Left ventricle myocardium superior (tissue), 1 donor: Measurements from ENCODE around the gene VILL. TPM values are rescaled to one million over a fixed set of nuclear protein-coding genes. Genes with fewer than 3 reads are reported as not detected.
"Not testable (repeated sequence)": the region's sequence is repeated elsewhere in the genome, so short reads cannot be mapped to it uniquely, and the experiment has no call there.

Source experiments
- ATAC-seq: fragments of 200-7000 bp; cut with Tn5 transposase; one replicate; pipeline ENCODE4 v1.9.1; 2020; ENCODE audit warnings: mild to moderate bottlenecking, moderate library complexity
- DNase-seq: peaks from one replicate; pipeline ENCODE4 v3.0.0-alpha.2; 2020
- intact Hi-C: fragments of 100-400 bp; cut with micrococcal nuclease; formaldehyde crosslinking; loops from one replicate; pipeline ENCODE4 v1.11.0; 2022
- total RNA-seq: library from RNA; stranded (reverse); fragmentation: NEBNext Ultra II Directional; extraction: Animal tissue kit (Norgen Biotek cat#: 25700); gene quantifications from one replicate; pipeline ENCODE4 v1.2.1, GENCODE V29; 2021
- donor health status: DM: no; HTN: yes; CAD: no; lungs with severe emphysema.

The VILL gene
- total RNA-seq, 1 donor from 2014 or later = 2.7 TPM

DNA sequence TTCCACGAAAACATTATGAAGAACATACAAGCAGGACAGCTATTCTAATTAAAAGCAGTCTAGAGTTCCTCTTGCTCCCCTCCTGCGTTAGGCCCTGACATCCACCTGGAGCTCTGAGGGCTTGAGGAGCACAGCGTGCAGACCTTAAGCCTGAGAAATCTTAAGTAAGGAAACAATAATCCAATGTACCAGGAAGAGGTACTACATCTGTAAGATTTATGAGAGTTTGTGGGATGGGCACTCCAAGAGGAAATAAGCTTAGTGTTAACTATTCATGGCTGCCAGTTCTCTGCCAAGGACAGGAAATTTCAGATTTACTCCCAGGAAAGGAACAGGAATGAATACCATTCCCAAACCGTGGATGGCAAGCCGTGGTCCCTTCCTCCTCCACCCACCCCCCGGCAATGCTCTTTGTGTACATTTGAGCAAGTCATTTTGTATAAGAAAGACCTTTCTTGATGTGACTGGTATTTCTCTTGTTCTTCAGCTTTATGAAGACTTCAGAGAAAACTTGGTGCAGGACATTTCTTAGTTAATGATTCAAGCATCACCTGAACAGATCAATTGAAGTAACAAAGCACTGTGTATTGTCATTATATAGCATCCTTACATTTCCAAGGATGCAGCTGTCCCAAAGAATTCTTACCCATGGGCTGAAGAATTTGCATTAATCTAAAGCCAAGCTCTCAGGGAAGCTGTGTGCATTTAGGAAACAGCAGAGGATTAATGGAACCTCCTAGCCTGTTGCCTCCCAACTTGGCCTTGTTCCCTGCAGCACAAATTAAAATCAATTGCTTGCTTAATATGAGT is 28.8 kb upstream of the VILL start:
- ATAC-seq (no peak), DNase-seq (no peak)
- intact Hi-C loops = no loop called here

DNA sequence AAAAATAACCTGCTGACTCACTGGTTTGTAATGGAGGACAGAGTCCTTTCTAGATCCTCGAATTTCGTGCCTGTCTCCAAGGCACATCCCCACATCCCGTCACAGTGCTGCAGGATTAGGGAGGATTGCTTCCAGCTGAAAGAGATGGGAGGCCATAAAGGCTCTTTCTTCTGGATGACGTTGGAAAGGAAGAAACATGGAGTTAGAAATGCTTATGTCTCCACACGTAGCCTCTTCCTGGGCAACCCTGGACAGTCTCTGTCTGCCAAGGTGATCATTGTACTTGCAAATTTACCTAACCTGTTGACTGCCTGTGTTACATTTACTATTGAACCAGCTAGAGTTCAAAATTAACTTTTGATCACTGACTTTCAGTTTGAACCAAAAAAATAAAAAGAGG is 27.6 kb upstream of the VILL start:
- intact Hi-C loops = no loop called here
- DNase-seq (no peak), ATAC-seq (no peak)

GRCh38 chr3:37963635-37964034 is 27.0 kb upstream of the VILL start:
- ATAC-seq (no peak), DNase-seq (no peak)
- intact Hi-C loops = no loop called here

GRCh38 chr3:37964146-37964545 is 26.4 kb upstream of the VILL start:
- no peak for ATAC-seq
- intact Hi-C loops = no loop called here
- DNase-seq = no peak

GRCh38 chr3:37964716-37965115 is 25.9 kb upstream of the VILL start:
- ATAC-seq (no peak), DNase-seq (no peak)
- intact Hi-C loops = loop anchor here (5.0 kb wide), 1 partner anchor 107 kb away; no protein-coding TSS in a partner anchor

DNA sequence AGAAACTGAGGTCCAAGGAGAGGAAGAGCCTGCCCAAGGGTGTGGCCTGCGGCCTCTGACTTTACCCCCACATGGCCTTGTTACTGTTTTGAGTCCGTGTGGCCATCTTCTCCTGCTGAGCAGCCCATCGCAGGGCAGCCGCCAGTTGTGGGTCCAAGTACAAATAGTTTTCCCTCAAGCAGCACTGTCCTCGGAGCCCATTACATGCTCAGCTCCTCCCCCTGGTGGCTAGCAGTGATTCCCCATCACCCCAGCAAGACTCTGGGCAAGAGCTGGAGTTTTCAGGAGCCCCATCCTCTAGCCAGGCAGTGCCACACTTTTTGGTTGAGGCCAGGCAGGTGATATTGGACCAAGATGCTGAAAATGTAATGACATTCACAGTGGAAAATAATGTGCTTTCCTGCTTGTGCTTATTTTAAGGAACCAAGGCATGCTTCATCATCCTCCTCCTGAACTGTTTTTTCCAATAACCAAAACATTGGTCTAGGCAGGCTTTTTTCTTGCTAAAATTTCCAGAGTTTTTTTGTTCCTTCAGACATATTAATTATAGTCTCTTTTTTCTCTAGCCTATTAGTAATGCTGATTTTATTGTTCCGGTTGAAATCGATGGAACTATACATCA is 23.2 kb upstream of the VILL start:
- peak; percentile 70 for DNase-seq
- peak; percentile 78 for ATAC-seq
- intact Hi-C loops = loop anchor here (5.0 kb wide), 1 partner anchor 110 kb away; no protein-coding TSS in a partner anchor

DNA sequence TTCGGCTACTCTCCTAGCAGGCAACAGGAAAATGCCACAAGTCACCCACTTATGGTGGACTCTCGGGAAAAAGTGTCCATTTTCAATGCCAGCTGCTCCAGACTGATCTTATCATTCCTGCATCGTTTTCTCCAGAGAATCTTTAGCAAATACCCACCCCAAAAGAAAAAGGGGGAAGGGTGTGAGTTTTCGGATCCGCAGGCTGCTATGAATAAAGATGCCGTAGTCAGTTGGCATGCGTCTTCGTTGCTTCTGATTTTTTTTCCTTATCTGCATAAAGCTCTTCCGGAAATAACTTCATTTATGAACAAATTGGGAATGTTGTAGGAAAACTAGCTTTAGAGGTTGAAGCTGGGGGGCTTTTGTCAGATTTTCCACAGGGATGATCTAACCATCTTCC is 22.4 kb upstream of the VILL start:
- intact Hi-C loops = loop anchor here (5.0 kb wide), 1 partner anchor 111 kb away; no protein-coding TSS in a partner anchor
- ATAC-seq (no peak), DNase-seq (no peak)

DNA sequence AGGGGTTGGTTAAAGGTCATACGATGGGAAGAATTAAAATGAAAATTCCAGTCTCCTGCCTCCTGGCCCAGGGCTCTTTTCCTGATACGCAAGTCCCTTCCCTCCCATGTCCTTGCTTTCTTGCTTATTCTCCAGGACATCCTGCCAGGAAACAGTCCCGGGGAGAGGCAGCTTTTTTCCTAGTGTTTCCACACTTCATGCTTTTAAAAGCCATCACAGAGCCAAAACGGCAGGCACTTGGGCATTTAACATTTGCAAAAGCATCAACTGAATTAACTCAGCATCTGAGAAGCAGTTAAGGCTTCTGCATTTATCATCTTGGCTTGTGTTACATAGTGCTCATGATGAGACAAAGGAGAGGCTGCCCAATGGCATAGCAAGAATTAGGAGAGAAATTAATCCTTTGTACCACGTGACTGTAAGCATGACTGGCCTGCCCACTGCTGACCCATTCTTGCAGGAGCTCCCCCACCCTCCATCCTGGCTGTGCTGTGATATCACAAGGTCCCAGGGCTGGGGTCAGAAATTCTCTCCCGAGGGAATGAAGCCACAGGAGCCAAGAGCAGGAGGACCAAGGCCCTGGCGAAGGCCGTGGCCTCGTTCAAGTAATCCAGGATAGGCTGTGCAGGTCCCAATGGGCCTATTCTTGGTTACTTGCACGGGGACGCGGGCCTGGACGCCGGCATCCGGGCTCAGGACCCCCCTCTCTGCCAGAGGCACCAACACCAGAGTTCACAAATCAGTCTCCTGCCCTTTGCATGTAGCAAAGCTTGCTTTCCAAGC is 21.6 kb upstream of the VILL start:
- intact Hi-C loops = loop anchor here (5.0 kb wide), 1 partner anchor 112 kb away; no protein-coding TSS in a partner anchor

DNA sequence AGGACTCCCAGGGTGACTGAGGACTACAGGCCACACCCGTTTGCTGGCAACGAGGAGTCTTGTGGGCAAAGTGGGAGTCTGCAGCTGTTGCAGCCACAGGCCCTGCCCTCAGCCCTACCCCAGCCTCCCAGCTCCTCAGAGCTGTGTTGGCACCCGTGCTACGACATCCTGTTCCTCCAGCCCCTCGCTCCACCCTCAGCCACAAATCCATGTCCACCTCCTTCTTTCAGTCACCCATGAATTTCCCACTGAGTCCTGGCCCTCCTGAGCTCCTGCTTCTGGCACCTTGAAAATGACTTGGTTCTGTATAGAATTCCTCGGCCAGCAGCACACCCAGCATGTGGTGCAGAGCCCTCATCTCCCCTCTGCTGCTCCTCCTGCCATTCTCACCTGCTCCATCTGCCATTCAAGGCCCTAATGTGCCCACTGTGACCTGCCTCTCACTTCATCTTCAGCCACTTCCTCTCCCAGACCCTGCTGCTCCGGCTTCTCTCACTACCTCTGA is 20.9 kb upstream of the VILL start:
- DNase-seq = no peak
- intact Hi-C loops = loop anchor here (5.0 kb wide), 1 partner anchor 112 kb away; no protein-coding TSS in a partner anchor
- peak; percentile 15 for ATAC-seq

More for the DNA sequence above, 21.6 kb upstream of the VILL start:
- DNase-seq = no peak
- peak; percentile 37 for ATAC-seq

DNA sequence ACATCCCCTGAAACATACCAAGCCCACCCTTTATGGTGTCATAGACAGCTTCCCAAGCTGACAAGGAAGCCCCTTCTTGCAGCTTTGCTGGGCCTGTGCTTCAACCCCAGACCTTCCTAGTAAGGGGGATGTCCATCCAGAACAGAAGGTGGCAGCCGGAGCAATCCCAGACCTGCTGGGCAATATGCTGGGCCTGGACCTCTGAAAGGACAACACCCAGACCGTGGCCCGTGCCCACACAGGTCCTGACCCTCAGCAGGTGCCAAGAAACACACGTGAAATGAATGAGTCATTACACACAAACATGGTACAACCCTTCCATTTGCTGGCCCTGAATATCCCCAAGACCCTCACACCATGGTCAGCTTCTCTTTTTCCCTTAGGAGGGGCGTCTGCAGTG is 19.8 kb upstream of the VILL start:
- no peak for ATAC-seq
- DNase-seq = no peak
- intact Hi-C loops = no loop called here

DNA sequence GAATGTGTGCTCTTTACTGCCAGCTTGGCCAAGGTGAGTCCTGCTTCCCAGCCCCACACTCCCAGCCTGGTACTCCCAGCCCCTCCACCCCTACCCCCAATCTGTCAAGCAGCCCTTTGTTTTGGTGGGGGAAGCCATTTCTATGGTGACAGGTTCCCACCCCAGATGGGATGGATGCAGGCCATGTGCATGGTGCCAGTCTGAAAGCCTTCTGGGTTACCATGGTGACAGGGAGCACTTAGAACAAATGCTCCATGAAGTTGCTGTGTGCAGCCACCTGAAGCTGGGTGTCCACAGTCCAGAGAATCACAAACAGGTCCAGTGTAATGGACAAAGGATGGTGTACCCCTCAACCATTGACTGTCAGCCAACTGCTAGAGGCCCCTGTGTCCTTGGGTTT is 19.1 kb upstream of the VILL start:
- intact Hi-C loops = no loop called here
- DNase-seq = no peak
- no peak for ATAC-seq

GRCh38 chr3:37972056-37972455 is 18.5 kb upstream of the VILL start:
- DNase-seq, ATAC-seq, intact Hi-C loops: not testable (repeated sequence)

DNA sequence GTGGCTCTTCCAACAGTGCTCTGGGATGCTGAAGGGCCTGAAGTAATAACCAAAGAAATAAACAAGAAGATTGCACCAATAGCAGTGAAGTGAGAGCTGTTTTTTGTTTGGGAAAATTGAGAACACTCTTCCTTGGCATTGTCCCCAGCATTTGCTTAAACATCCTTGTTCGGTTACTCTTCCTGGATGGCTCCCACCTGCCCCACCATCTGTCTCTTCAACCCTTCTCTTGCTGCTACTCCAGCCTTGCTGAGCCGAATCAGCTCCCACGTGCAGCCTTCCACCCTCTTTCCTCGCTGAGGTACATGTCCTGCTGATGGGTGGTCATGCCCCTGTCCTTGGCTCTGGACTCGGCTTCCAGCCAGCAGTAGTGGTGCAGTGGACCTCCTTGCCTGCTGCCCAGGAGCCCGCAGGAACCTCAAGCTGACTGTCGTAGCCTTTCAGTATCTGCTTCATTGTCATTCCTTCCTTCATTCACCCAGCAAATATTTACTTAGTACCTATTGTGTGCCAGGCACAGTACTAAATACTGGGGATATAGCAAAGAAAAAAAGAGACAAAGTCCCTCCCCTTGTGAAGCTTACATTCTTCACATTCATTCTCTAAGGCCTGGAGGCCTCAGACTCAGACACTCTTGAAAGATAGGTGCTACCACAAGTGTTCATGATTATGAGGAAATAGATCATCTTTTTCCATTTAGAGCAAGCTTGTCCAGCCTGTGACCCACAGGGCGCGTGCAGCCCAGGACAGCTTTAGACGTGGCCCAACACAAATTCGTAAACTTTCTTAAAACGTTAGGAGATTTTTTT is 17.1 kb upstream of the VILL start:
- intact Hi-C loops = no loop called here
- ATAC-seq (no peak), DNase-seq (no peak)

- intact Hi-C loops = no loop called here
- DNase-seq = peak; percentile 64
- peak; percentile 81 for ATAC-seq
Measured at GRCh38 chr3:37974121-37975083, 16.2 kb upstream of the VILL start.

GRCh38 chr3:37979541-37980461 is 10.8 kb upstream of the VILL start:
- DNase-seq (no peak), ATAC-seq (no peak)
- intact Hi-C loops = no loop called here

GRCh38 chr3:37980462-37981347 is 9.9 kb upstream of the VILL start:
- ATAC-seq = no peak
- intact Hi-C loops = no loop called here
- no peak for DNase-seq
